HepG2 (cell line): ENCODE data around the gene CCDC142. TPM values are rescaled to one million over a fixed set of nuclear protein-coding genes. Genes with fewer than 3 reads are reported as not detected.
A peak's percentile ranks its signal among the peaks of the same experiment; 100 is the strongest.

Experiments
- CBX2 ChIP-seq, 2 experiments: fragments of 200-600 bp in 1 of 2; sonication (generic); formaldehyde crosslinking in 1 of 2; IDR thresholded peaks; 2 replicates each; pipeline versions ENCODE4 v1.7.0 to v1.8.1; 2018 to 2022; ENCODE audit warnings: low read depth in 2 of 2, low read length in 1 of 2, mild to moderate bottlenecking in 1 of 2, missing genetic modification reagents in 1 of 2
- JUNB ChIP-seq: sonication (generic); formaldehyde crosslinking; IDR thresholded peaks from 2 replicates; pipeline ENCODE4 v1.8.0; 2022; ENCODE audit warnings: missing genetic modification reagents, mild to moderate bottlenecking, borderline replicate concordance
- MED8 ChIP-seq: sonication (generic); formaldehyde crosslinking; IDR thresholded peaks from 2 replicates; pipeline ENCODE4 v1.8.1; 2023; ENCODE audit warnings: mild to moderate bottlenecking, missing genetic modification reagents; ENCODE audit not compliant: insufficient replicate concordance
- POGZ ChIP-seq: sonication (generic); formaldehyde crosslinking; IDR thresholded peaks from 2 replicates; pipeline ENCODE4 v1.4.0; 2020; ENCODE audit warnings: mild to moderate bottlenecking, missing genetic modification reagents
- REXO4 ChIP-seq: sonication (generic); formaldehyde crosslinking; IDR thresholded peaks from 2 replicates; pipeline ENCODE4 v1.8.0; 2022; ENCODE audit warnings: missing genetic modification reagents, mild to moderate bottlenecking, borderline replicate concordance
- SIN3B ChIP-seq: fragments of 150-350 bp; IDR thresholded peaks from 2 replicates; pipeline ENCODE4 v1.6.1; 2014; ENCODE audit warnings: low read length
- STAG1 ChIP-seq: sonication (generic); formaldehyde crosslinking; IDR thresholded peaks from 2 replicates; pipeline ENCODE4 v1.4.0; 2020; ENCODE audit warnings: missing genetic modification reagents
- TOPORS ChIP-seq: sonication (generic); formaldehyde crosslinking; IDR thresholded peaks from 2 replicates; pipeline ENCODE4 v1.8.0; 2023; ENCODE audit warnings: mild to moderate bottlenecking, missing genetic modification reagents
- ZBTB3 ChIP-seq: sonication (generic); formaldehyde crosslinking; IDR thresholded peaks from 2 replicates; pipeline ENCODE4 v1.4.0; 2020; ENCODE audit warnings: low read depth, mild to moderate bottlenecking, moderate library complexity, missing genetic modification reagents, borderline replicate concordance
- ZKSCAN5 ChIP-seq: sonication (generic); formaldehyde crosslinking; IDR thresholded peaks from 2 replicates; pipeline ENCODE4 v1.5.1; 2020; ENCODE audit warnings: mild to moderate bottlenecking, missing genetic modification reagents
- polyA plus RNA-seq, 8 experiments: library from polyadenylated mRNA; depleted of rRNA in 3 of 8; stranded (reverse) in 7 of 8; unstranded in 1 of 8; fragments of >200 nt; fragmentation: Illumina TruSeq in 4 of 8; extraction: Trizol in 4 of 8; gene quantifications; 2 replicates each; pipeline versions ENCODE4 v1.2.1 to v1.2.3, GENCODE V29; 2011 to 2016; ENCODE audit warnings: low read depth in 4 of 8, missing spikeins in 1 of 8, mixed read lengths in 1 of 8; ENCODE audit not compliant: insufficient read depth in 1 of 8
- total RNA-seq, 5 experiments: library from RNA; depleted of rRNA; stranded (reverse); fragments of >200 nt; fragmentation: Illumina TruSeq; extraction: Trizol; gene quantifications; 2 replicates each; pipeline ENCODE4 v1.2.3, GENCODE V29; 2016; ENCODE audit warnings: low read depth in 1 of 5
- TF ChIP-seq, protein P1 (sequence below): sonication (generic); formaldehyde crosslinking; IDR thresholded peaks from 2 replicates; pipeline ENCODE4 v1.9.0; 2021; ENCODE audit warnings: missing genetic modification reagents, mild to moderate bottlenecking, borderline replicate concordance
- TF ChIP-seq, protein P2 (sequence below): sonication (generic); formaldehyde crosslinking; IDR thresholded peaks from 2 replicates; pipeline ENCODE4 v1.5.0; 2020; ENCODE audit warnings: mild to moderate bottlenecking, missing genetic modification reagents
- TF ChIP-seq, protein P3 (sequence below): sonication (generic); formaldehyde crosslinking; IDR thresholded peaks from 2 replicates; pipeline ENCODE4 v1.5.1; 2020; ENCODE audit warnings: missing genetic modification reagents, mild to moderate bottlenecking, borderline replicate concordance
- TF ChIP-seq, protein P4 (sequence below): IDR thresholded peaks from 2 replicates; pipeline ENCODE4 v1.6.1; 2016; ENCODE audit warnings: mild to moderate bottlenecking, missing biosample characterization, missing genetic modification reagents
- TF ChIP-seq, protein P5 (sequence below): sonication (generic); formaldehyde crosslinking; IDR thresholded peaks from 2 replicates; pipeline ENCODE4 v1.4.0; 2020; ENCODE audit warnings: missing genetic modification reagents

Gene CCDC142
- total and polyA plus RNA-seq, 2 of the 13 experiments (the other 11 are each of a cell fraction or from before 2014, with no cell fraction given), result 14.7 to 30.4 TPM

DNA sequence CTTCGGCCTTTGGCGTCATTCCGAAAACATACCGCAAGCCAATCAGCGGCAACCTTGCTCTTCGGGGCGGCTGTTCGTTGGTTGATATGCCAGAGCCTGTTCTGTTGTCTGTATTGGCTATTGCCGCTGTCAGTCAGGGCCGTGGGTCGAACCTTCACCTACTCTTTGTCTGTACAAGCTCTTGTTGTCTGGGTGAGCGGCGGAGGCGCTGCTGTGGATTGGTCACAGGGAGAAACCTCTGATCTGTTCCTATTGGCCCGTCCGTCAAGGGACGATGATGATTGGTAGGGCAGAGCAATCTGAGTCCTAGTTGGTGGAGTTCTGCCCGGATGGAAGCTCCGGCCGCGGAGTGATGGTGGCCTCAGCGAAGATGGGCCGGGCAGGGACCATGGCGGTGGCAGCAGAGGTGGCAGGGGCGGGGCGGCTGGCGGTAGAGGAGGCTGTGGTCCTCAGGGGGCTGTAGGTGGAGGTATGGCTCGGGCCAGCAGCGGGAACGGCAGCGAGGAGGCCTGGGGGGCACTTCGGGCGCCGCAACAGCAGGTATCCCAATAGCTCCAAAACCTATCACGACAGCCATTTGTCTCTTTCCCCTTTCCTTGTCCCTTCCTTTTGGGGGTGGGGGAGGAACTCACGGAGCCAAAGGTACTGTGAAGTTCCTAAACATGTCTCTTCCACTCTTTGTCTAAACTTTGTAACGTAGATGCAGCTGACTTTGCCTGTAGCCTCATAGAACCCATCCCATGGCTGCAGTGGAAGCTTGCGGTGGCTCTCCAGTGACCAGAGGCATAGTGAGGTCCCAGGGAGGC, 24.5 kb downstream of the CCDC142 start, which contains the start of gene WBP1 (continued):
- TF ChIP-seq ZBTB3 (CRISPR knock-in tag), result no peak
- TF ChIP-seq STAG1 (CRISPR knock-in tag), result no peak
- no peak for TF ChIP-seq CBX2 (IDR thresholded peaks at IDR 0.05; ENCODE audit: low read depth, low read length)
- TF ChIP-seq CBX2 (CRISPR knock-in tag; IDR thresholded peaks at IDR 0.05; ENCODE audit: low read depth), result no peak
- TF ChIP-seq, protein P1, sequence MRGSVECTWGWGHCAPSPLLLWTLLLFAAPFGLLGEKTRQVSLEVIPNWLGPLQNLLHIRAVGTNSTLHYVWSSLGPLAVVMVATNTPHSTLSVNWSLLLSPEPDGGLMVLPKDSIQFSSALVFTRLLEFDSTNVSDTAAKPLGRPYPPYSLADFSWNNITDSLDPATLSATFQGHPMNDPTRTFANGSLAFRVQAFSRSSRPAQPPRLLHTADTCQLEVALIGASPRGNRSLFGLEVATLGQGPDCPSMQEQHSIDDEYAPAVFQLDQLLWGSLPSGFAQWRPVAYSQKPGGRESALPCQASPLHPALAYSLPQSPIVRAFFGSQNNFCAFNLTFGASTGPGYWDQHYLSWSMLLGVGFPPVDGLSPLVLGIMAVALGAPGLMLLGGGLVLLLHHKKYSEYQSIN, result no peak
- TF ChIP-seq, protein P2, sequence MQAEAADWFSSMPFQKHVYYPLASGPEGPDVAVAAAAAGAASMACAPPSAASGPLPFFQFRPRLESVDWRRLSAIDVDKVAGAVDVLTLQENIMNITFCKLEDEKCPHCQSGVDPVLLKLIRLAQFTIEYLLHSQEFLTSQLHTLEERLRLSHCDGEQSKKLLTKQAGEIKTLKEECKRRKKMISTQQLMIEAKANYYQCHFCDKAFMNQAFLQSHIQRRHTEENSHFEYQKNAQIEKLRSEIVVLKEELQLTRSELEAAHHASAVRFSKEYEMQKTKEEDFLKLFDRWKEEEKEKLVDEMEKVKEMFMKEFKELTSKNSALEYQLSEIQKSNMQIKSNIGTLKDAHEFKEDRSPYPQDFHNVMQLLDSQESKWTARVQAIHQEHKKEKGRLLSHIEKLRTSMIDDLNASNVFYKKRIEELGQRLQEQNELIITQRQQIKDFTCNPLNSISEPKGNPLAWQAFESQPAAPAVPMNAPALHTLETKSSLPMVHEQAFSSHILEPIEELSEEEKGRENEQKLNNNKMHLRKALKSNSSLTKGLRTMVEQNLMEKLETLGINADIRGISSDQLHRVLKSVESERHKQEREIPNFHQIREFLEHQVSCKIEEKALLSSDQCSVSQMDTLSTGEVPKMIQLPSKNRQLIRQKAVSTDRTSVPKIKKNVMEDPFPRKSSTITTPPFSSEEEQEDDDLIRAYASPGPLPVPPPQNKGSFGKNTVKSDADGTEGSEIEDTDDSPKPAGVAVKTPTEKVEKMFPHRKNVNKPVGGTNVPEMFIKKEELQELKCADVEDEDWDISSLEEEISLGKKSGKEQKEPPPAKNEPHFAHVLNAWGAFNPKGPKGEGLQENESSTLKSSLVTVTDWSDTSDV, result no peak
- TF ChIP-seq, protein P3, sequence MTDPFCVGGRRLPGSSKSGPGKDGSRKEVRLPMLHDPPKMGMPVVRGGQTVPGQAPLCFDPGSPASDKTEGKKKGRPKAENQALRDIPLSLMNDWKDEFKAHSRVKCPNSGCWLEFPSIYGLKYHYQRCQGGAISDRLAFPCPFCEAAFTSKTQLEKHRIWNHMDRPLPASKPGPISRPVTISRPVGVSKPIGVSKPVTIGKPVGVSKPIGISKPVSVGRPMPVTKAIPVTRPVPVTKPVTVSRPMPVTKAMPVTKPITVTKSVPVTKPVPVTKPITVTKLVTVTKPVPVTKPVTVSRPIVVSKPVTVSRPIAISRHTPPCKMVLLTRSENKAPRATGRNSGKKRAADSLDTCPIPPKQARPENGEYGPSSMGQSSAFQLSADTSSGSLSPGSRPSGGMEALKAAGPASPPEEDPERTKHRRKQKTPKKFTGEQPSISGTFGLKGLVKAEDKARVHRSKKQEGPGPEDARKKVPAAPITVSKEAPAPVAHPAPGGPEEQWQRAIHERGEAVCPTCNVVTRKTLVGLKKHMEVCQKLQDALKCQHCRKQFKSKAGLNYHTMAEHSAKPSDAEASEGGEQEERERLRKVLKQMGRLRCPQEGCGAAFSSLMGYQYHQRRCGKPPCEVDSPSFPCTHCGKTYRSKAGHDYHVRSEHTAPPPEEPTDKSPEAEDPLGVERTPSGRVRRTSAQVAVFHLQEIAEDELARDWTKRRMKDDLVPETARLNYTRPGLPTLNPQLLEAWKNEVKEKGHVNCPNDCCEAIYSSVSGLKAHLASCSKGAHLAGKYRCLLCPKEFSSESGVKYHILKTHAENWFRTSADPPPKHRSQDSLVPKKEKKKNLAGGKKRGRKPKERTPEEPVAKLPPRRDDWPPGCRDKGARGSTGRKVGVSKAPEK (CRISPR knock-in tag), result no peak
- TF ChIP-seq SIN3B, result peak; percentile 80
- no peak for TF ChIP-seq MED8 (CRISPR knock-in tag)
- peak; percentile 29; the same call in 1 of the 2 replicates for TF ChIP-seq POGZ (CRISPR knock-in tag)
- no peak for TF ChIP-seq REXO4 (CRISPR knock-in tag)
- TF ChIP-seq JUNB (CRISPR knock-in tag), result no peak
- TF ChIP-seq ZKSCAN5 (CRISPR knock-in tag), result no peak
- TF ChIP-seq TOPORS, result no peak; the same call in 1 of the 2 replicates
- TF ChIP-seq, protein P4, sequence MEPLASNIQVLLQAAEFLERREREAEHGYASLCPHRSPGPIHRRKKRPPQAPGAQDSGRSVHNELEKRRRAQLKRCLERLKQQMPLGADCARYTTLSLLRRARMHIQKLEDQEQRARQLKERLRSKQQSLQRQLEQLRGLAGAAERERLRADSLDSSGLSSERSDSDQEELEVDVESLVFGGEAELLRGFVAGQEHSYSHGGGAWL (CRISPR knock-in tag), result 0 out of 2 replicates have a peak, but pooled peaks have one; percentile 14
- TF ChIP-seq, protein P5, sequence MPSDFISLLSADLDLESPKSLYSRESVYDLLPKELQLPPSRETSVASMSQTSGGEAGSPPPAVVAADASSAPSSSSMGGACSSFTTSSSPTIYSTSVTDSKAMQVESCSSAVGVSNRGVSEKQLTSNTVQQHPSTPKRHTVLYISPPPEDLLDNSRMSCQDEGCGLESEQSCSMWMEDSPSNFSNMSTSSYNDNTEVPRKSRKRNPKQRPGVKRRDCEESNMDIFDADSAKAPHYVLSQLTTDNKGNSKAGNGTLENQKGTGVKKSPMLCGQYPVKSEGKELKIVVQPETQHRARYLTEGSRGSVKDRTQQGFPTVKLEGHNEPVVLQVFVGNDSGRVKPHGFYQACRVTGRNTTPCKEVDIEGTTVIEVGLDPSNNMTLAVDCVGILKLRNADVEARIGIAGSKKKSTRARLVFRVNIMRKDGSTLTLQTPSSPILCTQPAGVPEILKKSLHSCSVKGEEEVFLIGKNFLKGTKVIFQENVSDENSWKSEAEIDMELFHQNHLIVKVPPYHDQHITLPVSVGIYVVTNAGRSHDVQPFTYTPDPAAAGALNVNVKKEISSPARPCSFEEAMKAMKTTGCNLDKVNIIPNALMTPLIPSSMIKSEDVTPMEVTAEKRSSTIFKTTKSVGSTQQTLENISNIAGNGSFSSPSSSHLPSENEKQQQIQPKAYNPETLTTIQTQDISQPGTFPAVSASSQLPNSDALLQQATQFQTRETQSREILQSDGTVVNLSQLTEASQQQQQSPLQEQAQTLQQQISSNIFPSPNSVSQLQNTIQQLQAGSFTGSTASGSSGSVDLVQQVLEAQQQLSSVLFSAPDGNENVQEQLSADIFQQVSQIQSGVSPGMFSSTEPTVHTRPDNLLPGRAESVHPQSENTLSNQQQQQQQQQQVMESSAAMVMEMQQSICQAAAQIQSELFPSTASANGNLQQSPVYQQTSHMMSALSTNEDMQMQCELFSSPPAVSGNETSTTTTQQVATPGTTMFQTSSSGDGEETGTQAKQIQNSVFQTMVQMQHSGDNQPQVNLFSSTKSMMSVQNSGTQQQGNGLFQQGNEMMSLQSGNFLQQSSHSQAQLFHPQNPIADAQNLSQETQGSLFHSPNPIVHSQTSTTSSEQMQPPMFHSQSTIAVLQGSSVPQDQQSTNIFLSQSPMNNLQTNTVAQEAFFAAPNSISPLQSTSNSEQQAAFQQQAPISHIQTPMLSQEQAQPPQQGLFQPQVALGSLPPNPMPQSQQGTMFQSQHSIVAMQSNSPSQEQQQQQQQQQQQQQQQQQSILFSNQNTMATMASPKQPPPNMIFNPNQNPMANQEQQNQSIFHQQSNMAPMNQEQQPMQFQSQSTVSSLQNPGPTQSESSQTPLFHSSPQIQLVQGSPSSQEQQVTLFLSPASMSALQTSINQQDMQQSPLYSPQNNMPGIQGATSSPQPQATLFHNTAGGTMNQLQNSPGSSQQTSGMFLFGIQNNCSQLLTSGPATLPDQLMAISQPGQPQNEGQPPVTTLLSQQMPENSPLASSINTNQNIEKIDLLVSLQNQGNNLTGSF (CRISPR knock-in tag), result peak; percentile 23; the same call in 1 of the 2 replicates
